Activated CD4-positive, alpha-beta T cell treated with anti-CD3 and anti-CD28 coated beads, Interleukin-2, amount 50 U/mL, for 1 hour (primary cell): ENCODE results near the gene ZMYM2.

Experiments
- DNase-seq: peaks from one replicate; pipeline ENCODE4 v3.0.0-alpha.2; 2020

The ZMYM2 gene

GRCh38 chr13:20049558-20050473 lies 91.3 kb downstream of the ZMYM2 start:
- DNase-seq, result no peak

- no peak for DNase-seq
Measured at GRCh38 chr13:20051366-20051765, 92.8 kb downstream of the ZMYM2 start.

DNA sequence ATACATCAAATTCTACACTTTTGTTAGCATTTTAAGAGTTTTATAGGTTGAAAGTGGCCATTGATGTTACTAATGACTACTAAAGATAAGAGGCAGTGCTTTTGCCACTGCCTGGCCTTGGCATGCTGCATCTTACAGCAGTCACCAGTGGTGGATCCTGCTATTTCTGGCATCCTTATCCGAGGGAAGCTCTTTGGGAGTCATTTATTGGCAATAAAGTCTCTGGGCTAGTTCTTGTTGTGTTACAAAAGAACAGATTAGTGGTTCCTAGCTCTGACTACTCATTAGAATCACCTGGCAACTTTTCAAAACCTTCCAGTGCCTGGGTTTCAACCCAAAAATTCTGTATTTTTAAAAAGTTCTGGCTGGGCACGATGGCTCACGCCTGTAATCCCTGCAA lies 94.5 kb downstream of the ZMYM2 start:
- DNase-seq, result no peak

DNA sequence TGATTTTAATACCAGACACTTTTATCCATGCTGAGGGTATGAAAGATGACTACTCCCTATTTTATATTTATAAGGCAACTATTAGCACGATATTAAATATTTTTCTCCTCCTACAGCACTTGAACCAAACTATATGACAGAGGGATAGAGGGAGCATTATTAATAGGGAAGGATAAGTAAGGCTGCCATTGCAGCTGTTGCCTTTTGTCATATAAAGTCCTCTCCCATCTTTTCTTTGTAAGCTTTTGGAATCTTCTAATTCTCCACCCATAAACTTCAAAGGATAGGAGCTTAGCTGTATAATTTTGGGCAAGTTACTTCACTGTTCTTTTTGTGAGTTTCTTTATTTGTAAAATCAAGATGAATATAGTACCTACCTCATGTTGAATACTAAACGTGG lies 95.4 kb downstream of the ZMYM2 start:
- DNase-seq, result no peak

GRCh38 chr13:20054586-20054985 lies 96.1 kb downstream of the ZMYM2 start:
- no peak for DNase-seq

GRCh38 chr13:20057214-20057613 lies 98.7 kb downstream of the ZMYM2 start:
- no peak for DNase-seq

GRCh38 chr13:20057963-20058362 lies 99.4 kb downstream of the ZMYM2 start:
- no peak for DNase-seq

GRCh38 chr13:20058476-20058875 lies 99.9 kb downstream of the ZMYM2 start:
- DNase-seq, result no peak

GRCh38 chr13:20064128-20064527 lies 105.6 kb downstream of the ZMYM2 start:
- DNase-seq, result no peak

DNA sequence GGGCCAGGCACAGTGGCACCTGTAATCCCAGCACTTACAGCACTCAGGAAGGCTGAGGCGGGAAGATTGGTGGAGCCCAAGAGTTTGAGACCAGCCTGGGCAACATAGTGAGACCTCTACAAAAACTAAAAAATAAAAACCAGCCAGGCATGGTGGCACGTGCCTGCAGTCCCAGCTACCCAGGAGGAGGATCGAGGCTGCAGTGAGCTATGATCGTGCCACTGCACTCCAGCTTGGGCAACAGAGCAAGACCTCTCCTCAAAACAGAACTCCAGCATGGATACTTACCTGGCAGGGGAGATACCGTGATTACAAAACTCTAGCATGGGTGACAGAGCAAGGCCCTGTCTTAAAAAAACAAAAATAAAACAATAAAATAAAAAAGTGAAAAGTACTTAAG lies 107.0 kb downstream of the ZMYM2 start:
- DNase-seq, result no peak

DNA sequence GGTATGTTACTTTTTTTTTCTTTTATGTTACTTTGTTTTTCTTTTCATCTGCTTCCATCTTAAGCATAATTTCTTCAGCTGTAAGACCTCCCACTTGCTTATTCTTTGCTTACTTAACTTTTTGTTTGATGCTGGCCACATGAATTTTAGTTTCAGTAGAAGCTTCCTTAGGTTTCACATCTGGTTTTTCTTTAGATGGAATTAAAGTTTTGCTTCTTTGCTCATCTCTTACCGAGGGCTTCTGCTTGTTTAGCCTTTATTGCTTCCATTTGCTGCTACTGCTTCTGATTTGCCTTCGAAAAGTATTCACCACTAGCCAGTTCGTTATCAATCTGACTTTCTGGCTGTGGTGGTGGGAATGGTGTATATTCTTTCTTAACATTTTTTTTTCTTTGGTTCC lies 111.4 kb downstream of the ZMYM2 start:
- no peak for DNase-seq

DNA sequence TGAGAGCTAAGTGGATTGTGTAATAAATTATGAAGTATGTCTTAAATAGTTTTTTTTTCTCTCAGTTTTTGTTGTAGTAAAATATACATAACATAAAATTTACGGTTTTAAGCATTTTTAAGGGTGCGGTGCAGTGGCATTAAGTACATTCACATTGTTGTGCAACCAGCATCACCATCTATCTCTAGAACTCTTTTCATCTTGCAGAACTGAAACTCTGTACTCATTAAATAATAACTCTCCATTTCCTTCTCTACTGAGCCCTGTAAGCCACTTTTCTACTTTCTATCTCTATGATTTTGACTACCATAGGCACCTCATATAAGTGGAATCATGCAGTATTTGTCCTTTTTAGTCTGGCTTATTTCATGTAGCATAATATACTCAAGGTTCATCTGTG lies 115.2 kb downstream of the ZMYM2 start:
- no peak for DNase-seq

DNA sequence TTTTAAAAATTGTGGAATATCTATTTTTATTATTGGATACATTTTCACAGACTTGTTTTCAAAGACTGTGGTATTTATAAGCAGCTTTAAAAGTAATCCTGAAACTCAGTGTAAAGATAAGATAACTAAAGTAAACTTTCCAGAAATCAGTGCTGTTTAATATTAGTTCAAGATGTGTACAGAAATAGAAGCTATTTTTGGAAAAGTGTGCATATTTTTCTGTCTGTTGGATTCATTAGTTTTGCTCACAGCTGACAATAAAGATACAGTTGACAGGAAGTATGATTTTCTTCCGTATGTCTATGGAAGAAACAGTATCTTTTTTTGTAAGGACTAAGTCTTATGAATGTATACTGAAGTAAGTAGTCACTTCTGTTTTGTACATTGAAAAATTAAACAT lies 116.4 kb downstream of the ZMYM2 start:
- DNase-seq, result no peak

DNA sequence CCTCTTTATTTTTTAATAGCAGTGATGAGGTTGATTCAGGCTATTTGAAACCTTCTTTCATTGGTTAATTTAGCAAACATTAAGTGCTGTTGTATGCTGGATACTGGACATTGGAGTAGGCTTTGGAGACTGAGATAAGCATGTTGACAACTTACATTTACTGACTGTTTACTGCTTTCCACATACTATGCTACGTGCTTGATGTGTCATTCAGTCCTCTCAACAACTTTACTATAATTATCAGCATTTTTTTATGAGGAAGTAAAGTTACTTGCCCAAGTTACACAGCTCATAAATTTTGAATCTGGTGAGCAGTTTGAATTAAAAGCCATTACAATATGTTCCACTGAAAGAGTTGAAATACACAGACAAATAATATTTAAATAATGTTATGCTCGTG lies 118.6 kb downstream of the ZMYM2 start:
- no peak for DNase-seq

- DNase-seq, result no peak
Measured at GRCh38 chr13:20080377-20081164, 122.0 kb downstream of the ZMYM2 start.

DNA sequence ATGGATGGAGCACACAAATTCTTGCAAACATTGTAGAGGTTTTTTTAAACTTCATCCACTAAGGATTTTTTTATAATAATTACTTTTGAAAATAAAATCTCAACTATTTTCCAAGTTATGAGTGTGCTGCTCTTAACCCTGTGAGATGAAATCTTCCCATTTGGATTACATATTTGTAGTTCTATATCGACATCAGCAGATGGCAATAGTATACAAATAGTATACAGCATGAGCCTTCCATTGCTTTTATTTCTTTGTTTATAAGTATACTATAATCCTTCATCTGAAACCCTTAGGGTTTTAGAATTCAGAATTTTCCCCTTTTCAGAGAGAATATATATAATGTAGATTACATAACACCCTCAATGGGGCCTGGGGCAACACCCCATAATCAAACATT lies 131.8 kb downstream of the ZMYM2 start:
- no peak for DNase-seq

DNA sequence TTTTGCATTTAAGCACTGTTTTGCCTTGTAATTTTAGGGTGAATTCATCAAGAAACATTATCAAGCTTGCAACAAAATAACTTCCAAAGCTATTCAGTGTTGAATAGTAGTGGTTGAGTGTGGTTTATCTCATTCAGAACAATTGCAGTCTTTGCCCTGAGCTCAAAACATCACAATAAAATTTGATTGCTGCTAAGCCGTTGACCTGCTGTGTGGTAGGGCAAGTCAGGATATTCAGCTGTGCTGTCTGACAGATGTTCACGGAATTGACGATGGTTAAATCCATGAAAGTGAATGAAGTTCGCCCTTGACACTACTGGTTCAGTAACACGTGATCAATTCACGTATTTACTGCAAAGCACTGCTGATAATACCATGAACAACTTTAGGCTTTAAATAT lies 135.4 kb downstream of the ZMYM2 start:
- no peak for DNase-seq

DNA sequence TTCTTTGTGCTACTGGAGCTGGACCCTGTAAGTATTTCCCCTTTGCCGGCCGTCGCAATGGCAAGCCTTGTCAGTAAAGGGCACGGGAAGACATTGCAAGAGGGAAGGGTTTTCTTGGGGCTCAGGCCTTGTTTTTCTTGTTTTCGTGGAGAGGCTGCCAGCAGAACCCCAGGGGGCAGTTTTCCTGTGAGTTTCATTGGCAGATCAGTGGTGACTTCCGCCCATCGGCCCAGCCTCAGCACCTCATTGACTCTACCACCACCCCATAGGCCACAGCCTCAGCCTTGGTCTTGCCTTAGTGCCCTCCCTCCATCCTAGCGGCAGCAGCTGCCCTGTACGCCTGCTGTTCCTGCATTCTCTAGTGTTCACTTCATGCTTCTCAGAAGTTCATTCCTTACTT lies 140.8 kb downstream of the ZMYM2 start:
- DNase-seq, result no peak

DNA sequence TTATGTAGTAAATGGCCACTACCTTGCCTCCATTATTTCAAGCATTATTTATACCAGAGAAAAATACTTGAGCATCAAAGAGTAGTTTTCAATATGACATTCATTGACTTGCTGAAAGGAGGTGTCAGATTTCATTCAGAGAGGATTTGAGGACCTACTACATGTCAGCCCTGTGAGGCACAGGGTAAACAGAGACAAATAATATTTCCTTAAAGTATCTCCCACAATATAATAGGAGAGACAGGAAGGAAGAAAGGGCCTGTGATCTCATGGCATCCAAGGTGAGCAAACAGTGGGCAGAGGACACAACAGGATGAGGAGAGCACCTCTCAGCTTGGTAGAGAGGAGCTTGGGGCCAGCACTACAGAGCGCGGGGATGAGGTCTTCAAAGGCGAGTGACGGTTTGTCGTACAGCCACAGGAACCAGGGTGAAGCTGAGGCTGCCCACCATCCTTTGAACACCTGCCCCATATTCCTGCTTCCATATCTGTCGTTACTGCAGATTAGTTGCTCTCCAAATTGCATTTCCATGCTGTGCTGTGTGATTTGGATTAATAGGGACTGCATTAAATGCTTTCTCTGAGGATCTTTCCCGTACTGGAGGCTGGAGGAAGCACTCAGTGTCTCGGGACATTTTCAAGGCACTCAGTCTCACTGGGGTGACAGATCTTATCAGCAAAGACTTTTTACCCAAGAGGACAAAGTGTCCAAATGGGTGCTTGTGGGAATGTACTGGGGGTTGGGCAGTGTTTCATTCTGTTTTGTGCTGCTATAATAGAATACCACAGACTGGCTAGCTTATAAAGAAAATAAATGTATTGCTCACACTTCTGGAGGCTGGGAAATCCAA lies 143.2 kb downstream of the ZMYM2 start:
- DNase-seq, result no peak

- DNase-seq, result no peak
Measured at GRCh38 chr13:20102525-20103180, 144.1 kb downstream of the ZMYM2 start.

- no peak for DNase-seq
Measured at GRCh38 chr13:20105161-20105689, 146.7 kb downstream of the ZMYM2 start.

DNA sequence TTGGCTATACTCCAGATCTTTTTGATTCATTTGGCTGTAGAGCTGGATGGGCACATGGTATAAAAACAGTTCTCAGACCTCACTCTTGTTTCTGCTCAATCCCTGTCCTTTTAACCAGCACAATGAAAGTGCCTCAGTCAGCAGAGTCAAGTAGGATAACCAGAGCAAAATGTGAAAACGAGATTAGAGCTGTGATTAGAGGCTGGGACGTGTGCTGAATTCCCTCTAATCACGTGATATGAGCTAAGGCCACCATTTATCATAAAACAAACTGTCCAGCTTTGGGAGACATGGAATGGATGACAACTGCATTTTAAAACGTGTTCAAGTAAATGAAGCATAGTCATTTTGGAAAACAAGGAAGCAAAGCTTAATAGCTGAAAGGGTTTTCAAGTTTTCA lies 148.2 kb downstream of the ZMYM2 start:
- no peak for DNase-seq
